Measurements from ENCODE around the gene DDT.

DNA sequence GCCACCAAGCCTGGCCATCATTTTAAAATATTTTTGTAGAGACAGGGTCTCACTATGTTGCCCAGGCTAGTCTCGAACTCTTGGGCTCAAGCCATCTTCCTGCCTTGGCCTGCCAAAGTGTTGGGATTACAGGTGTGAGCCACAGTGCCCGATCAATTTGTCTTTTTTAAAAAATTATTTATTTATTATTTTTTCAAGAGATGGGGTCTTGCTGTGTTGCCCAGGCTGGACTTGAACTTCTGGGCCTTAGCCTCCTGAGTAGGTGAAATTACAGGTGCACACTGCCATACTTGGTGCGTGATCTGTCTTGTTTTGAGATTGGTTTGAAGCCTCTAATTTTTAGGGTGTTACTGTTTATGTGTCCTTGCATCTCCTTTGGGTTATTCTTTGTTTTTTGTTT is 47.1 kb upstream of the DDT start:
- TF ChIP-seq, protein P1, sequence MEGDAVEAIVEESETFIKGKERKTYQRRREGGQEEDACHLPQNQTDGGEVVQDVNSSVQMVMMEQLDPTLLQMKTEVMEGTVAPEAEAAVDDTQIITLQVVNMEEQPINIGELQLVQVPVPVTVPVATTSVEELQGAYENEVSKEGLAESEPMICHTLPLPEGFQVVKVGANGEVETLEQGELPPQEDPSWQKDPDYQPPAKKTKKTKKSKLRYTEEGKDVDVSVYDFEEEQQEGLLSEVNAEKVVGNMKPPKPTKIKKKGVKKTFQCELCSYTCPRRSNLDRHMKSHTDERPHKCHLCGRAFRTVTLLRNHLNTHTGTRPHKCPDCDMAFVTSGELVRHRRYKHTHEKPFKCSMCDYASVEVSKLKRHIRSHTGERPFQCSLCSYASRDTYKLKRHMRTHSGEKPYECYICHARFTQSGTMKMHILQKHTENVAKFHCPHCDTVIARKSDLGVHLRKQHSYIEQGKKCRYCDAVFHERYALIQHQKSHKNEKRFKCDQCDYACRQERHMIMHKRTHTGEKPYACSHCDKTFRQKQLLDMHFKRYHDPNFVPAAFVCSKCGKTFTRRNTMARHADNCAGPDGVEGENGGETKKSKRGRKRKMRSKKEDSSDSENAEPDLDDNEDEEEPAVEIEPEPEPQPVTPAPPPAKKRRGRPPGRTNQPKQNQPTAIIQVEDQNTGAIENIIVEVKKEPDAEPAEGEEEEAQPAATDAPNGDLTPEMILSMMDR (IDR thresholded peaks at IDR 0.05; ENCODE audit: low read depth, low read length, missing input control), result no peak
- TF ChIP-seq RAD21 (IDR thresholded peaks at IDR 0.05), result no peak
- TF ChIP-seq TAF1 (conservative IDR thresholded peaks at IDR 0.05), result no peak
- no peak for TF ChIP-seq SP1 (IDR thresholded peaks at IDR 0.05)
- TF ChIP-seq, protein P2, sequence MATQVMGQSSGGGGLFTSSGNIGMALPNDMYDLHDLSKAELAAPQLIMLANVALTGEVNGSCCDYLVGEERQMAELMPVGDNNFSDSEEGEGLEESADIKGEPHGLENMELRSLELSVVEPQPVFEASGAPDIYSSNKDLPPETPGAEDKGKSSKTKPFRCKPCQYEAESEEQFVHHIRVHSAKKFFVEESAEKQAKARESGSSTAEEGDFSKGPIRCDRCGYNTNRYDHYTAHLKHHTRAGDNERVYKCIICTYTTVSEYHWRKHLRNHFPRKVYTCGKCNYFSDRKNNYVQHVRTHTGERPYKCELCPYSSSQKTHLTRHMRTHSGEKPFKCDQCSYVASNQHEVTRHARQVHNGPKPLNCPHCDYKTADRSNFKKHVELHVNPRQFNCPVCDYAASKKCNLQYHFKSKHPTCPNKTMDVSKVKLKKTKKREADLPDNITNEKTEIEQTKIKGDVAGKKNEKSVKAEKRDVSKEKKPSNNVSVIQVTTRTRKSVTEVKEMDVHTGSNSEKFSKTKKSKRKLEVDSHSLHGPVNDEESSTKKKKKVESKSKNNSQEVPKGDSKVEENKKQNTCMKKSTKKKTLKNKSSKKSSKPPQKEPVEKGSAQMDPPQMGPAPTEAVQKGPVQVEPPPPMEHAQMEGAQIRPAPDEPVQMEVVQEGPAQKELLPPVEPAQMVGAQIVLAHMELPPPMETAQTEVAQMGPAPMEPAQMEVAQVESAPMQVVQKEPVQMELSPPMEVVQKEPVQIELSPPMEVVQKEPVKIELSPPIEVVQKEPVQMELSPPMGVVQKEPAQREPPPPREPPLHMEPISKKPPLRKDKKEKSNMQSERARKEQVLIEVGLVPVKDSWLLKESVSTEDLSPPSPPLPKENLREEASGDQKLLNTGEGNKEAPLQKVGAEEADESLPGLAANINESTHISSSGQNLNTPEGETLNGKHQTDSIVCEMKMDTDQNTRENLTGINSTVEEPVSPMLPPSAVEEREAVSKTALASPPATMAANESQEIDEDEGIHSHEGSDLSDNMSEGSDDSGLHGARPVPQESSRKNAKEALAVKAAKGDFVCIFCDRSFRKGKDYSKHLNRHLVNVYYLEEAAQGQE (IDR thresholded peaks at IDR 0.05), result no peak
- TF ChIP-seq HNF4A (conservative IDR thresholded peaks at IDR 0.05), result no peak

Data from liver (tissue), 3 donors.